CD8-positive, alpha-beta memory T cell (primary cell): ENCODE results near the gene BCL11A. TPM values are rescaled to one million over a fixed set of nuclear protein-coding genes. Genes with fewer than 3 reads are reported as not detected.

ENCODE experiments used
- CTCF ChIA-PET: fragments of 350-600 bp; sonication (Branson Sonifier 250); formaldehyde crosslinking; loops from one replicate; lab custom pipeline; 2021; ENCODE audit warnings: antibody characterized with exemption; lab: Charles Lee
- POLR2A ChIA-PET: fragments of 350-600 bp; sonication (Branson Sonifier 250); formaldehyde crosslinking; loops from one replicate; lab custom pipeline; 2021; ENCODE audit warnings: antibody characterized with exemption; lab: Charles Lee
- DNase-seq, 5 donors: peaks; one replicate each; pipeline versions ENCODE4 v3.0.0 to v3.0.0-alpha.2; 2020 to 2022; ENCODE audit warnings: mixed read lengths in 1 of 5
- H3K27ac ChIP-seq: one replicate; pipeline ENCODE4 v1.7.0; 2013; ENCODE audit warnings: low read depth, mild to moderate bottlenecking, low read length, moderate library complexity
- H3K27me3 ChIP-seq: 2 replicates; pipeline ENCODE4 v1.7.0; 2013; ENCODE audit warnings: low read length, mild to moderate bottlenecking; ENCODE audit not compliant: insufficient read depth, poor library complexity, severe bottlenecking
- H3K36me3 ChIP-seq: 2 replicates; pipeline ENCODE4 v1.7.0; 2013; ENCODE audit warnings: mild to moderate bottlenecking, low read length, moderate library complexity; ENCODE audit not compliant: insufficient read depth
- H3K4me1 ChIP-seq: 2 replicates; pipeline ENCODE4 v1.7.0; 2013; ENCODE audit warnings: mild to moderate bottlenecking, low read length, moderate library complexity; ENCODE audit not compliant: insufficient read depth
- H3K4me3 ChIP-seq: 2 replicates; pipeline ENCODE4 v1.7.0; 2013; ENCODE audit warnings: mild to moderate bottlenecking, low read length
- H3K9me3 ChIP-seq: 2 replicates; pipeline ENCODE4 v1.7.0; 2013; ENCODE audit warnings: mild to moderate bottlenecking, low read length
- H3K27ac Mint-ChIP-seq, 8 donors: one replicate each; pipeline ENCODE4 v1.8.0; 2020 to 2021; ENCODE audit warnings: mixed read lengths in 8 of 8, mild to moderate bottlenecking in 6 of 8, inconsistent platforms in 3 of 8, moderate library complexity in 3 of 8
- H3K27me3 Mint-ChIP-seq, 2 donors: one replicate each; pipeline ENCODE4 v1.8.0; 2020 to 2021; ENCODE audit warnings: mixed read lengths in 2 of 2, mild to moderate bottlenecking in 1 of 2, moderate library complexity in 1 of 2
- H3K36me3 Mint-ChIP-seq, 3 donors: one replicate each; pipeline ENCODE4 v1.8.0; 2020 to 2021; ENCODE audit warnings: mixed read lengths in 3 of 3, inconsistent platforms in 1 of 3, mild to moderate bottlenecking in 1 of 3
- H3K4me1 Mint-ChIP-seq, 3 donors: one replicate each; pipeline ENCODE4 v1.8.0; 2020 to 2021; ENCODE audit warnings: mixed read lengths in 3 of 3, inconsistent platforms in 1 of 3, mild to moderate bottlenecking in 1 of 3
- H3K4me3 Mint-ChIP-seq, 7 donors: one replicate each; pipeline ENCODE4 v1.8.0; 2020 to 2021; ENCODE audit warnings: mixed read lengths in 7 of 7, mild to moderate bottlenecking in 6 of 7, moderate library complexity in 4 of 7, inconsistent platforms in 2 of 7
- H3K9me3 Mint-ChIP-seq, 5 donors: one replicate each; pipeline ENCODE4 v1.8.0; 2020 to 2022; ENCODE audit warnings: mixed read lengths in 5 of 5, mild to moderate bottlenecking in 3 of 5, moderate library complexity in 2 of 5, inconsistent platforms in 1 of 5
- polyA plus RNA-seq: library from polyadenylated mRNA; unstranded; fragments of 300-500 nt; fragmentation: Illumina TruSeq; gene quantifications from one replicate; pipeline ENCODE4 v1.2.3, GENCODE V29; 2021
- total RNA-seq, 2 experiments: library from RNA; stranded (reverse); gene quantifications; one replicate each; pipeline ENCODE4 v1.2.3, GENCODE V29; 2021

Gene BCL11A
- total and polyA plus RNA-seq, 3 experiments from 2014 or later: 0.07 to 0.15 TPM; not detected in 1

DNA sequence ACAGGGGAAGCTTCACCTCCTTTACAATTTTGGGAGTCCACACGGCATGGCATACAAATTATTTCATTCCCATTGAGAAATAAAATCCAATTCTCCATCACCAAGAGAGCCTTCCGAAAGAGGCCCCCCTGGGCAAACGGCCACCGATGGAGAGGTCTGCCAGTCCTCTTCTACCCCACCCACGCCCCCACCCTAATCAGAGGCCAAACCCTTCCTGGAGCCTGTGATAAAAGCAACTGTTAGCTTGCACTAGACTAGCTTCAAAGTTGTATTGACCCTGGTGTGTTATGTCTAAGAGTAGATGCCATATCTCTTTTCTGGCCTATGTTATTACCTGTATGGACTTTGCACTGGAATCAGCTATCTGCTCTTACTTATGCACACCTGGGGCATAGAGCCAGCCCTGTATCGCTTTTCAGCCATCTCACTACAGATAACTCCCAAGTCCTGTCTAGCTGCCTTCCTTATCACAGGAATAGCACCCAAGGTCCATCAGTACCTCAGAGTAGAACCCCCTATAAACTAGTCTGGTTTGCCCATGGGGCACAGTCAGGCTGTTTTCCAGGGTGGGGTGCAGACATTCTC, 58.3 kb downstream of the BCL11A start:
- no peak overlapping the region for H3K4me3 ChIP-seq
- no peaks in the 10 kb centered on the region for H3K27me3 ChIP-seq
- Mint-ChIP-seq H3K4me3 (no peak overlapping the region), H3K4me1 (no peaks in the 10 kb centered on the region), H3K27me3 (peaks cover 2 to 14% of the 10 kb centered on the region in 2 donors), H3K27ac (no peak overlapping the region), H3K36me3 (no peaks in the 10 kb centered on the region), H3K9me3 (peaks cover 0 to 5% (median 0%) of the 10 kb centered on the region in 5 donors)
- H3K9me3 ChIP-seq: no peaks in the 10 kb centered on the region
- DNase-seq: no peak
- ChIA-PET CTCF (no interaction called here), POLR2A (no interaction called here)
- no peak overlapping the region for H3K27ac ChIP-seq
- H3K4me1 ChIP-seq: no peaks in the 10 kb centered on the region
- H3K36me3 ChIP-seq: no peaks in the 10 kb centered on the region

DNA sequence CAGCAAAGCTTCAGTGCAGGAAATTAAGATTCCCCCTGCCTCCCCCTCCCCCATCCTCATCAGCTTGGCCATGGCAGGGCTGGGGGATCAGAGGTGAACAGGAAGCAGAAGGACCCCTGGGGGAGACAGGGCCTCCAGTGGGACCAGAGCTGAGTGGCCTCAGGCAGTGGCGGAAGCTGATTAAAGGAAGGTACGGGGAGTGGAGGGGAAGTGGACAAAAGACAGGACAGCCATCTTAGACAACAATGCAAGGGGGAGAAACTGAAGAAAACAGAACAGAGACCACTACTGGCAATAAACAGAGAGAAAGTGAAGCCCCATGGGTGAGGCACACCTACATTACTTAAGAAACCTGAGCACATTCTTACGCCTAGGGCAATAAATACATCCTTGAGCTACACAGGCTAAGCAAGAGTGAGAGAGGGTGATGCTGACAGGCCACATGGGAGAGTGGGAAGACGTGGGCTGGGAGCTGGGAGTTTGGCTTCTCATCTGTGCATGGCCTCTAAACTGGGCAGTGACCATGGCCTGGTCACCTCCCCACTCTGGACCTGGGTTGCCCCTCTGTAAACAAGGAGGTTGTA, 59.6 kb downstream of the BCL11A start:
- ChIA-PET CTCF (no interaction called here), POLR2A (no interaction called here)
- Mint-ChIP-seq H3K4me3 (no peak overlapping the region), H3K4me1 (no peaks in the 10 kb centered on the region), H3K27ac (no peak overlapping the region), H3K36me3 (no peaks in the 10 kb centered on the region), H3K9me3 (peaks cover 0 to 8% (median 0%) of the 10 kb centered on the region in 5 donors), H3K27me3 (peaks cover 2 to 11% of the 10 kb centered on the region in 2 donors)
- Histone ChIP-seq H3K36me3 (no peaks in the 10 kb centered on the region), H3K27ac (no peak overlapping the region), H3K27me3 (no peaks in the 10 kb centered on the region), H3K9me3 (no peaks in the 10 kb centered on the region), H3K4me3 (no peak overlapping the region), H3K4me1 (no peaks in the 10 kb centered on the region)
- no peak for DNase-seq

DNA sequence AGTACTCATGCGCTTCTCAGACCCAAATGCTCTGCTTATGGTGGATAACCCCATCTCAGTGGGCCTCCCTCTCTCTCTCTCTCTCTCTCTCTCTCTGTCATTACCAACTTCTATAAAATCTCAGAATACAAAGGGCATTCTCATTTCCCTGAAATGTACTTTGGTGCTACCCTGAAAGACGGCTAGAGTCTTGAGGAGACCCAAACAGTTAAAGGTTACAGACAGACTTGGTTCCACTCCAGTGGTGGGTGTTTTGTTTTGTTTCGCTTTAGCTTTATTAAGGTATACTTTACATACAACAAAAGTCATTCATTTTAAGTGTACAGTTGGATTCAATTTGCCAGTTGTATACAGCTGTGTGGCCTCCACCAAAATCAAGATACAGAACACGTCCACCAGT, 60.9 kb downstream of the BCL11A start:
- H3K4me3 ChIP-seq: no peak overlapping the region
- Mint-ChIP-seq H3K27ac (no peak overlapping the region), H3K4me1 (no peaks in the 10 kb centered on the region)

DNA sequence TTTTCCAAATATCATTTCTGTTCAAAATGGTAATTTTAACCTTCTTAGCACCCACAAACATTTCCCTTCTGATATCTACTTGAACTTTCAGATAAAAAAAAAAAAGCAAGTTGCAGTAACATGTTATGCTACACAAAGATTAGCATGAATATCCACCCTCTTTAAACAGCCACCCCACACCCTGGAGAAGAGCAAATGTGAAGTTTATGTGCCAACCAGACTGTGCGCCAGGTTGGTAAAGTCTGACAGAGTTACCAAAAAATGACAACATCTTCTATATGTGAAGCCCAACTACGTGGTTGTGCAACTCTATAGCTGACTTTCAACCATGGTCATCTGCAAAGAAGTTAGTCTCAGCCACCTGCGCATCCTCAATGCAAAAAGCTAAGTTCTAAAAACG, 62.6 kb downstream of the BCL11A start:
- ChIA-PET POLR2A (no interaction called here), CTCF (no interaction called here)
- H3K4me1 ChIP-seq: no peaks in the 10 kb centered on the region
- no peaks in the 10 kb centered on the region for H3K36me3 ChIP-seq
- no peaks in the 10 kb centered on the region for H3K4me1 Mint-ChIP-seq
- DNase-seq: no peak
- no peaks in the 10 kb centered on the region for H3K27me3 ChIP-seq
- H3K4me3 ChIP-seq: no peak overlapping the region
- H3K9me3 ChIP-seq: no peaks in the 10 kb centered on the region
- peaks cover 0 to 8% (median 0%) of the 10 kb centered on the region in 5 donors for H3K9me3 Mint-ChIP-seq
- no peak overlapping the region for H3K27ac ChIP-seq
- no peak overlapping the region for H3K27ac Mint-ChIP-seq
- peaks cover 3 to 12% of the 10 kb centered on the region in 2 donors for H3K27me3 Mint-ChIP-seq
- H3K4me3 Mint-ChIP-seq: no peak overlapping the region
- H3K36me3 Mint-ChIP-seq: no peaks in the 10 kb centered on the region

More for the DNA sequence above, 60.9 kb downstream of the BCL11A start:
- Mint-ChIP-seq H3K36me3 (no peaks in the 10 kb centered on the region), H3K4me3 (no peak overlapping the region), H3K9me3 (peaks cover 0 to 8% (median 0%) of the 10 kb centered on the region in 5 donors), H3K27me3 (peaks cover 2 to 7% of the 10 kb centered on the region in 2 donors)
- no peaks in the 10 kb centered on the region for H3K27me3 ChIP-seq
- ChIA-PET CTCF (no interaction called here), POLR2A (no interaction called here)
- H3K27ac ChIP-seq: no peak overlapping the region
- H3K9me3 ChIP-seq: no peaks in the 10 kb centered on the region
- no peaks in the 10 kb centered on the region for H3K4me1 ChIP-seq
- H3K36me3 ChIP-seq: no peaks in the 10 kb centered on the region
- no peak for DNase-seq

DNA sequence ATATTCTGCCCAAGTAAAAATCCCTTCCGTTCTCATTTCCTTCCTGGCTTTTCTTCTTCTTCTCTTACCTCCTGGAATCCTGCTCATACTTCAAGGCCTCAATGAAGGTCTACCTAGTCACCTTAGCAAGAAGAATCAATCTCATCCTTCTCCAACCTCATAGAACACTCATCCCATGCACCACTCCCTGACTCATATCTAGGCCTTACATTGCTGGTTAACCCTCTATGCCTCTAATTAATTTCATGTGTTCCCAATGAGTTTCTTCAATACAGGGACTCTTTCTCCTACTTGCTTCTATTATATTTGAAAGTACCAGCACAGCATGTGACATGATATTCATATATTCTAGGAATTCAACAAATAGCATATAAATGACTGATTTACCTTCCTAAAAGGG, 63.0 kb downstream of the BCL11A start:
- H3K27ac ChIP-seq: no peak overlapping the region
- CTCF ChIA-PET: no interaction called here
- Mint-ChIP-seq H3K4me1 (no peaks in the 10 kb centered on the region), H3K9me3 (peaks cover 0 to 8% (median 0%) of the 10 kb centered on the region in 5 donors), H3K27ac (no peak overlapping the region), H3K27me3 (peaks cover 7 to 13% of the 10 kb centered on the region in 2 donors), H3K36me3 (no peaks in the 10 kb centered on the region), H3K4me3 (no peak overlapping the region)
- POLR2A ChIA-PET: no interaction called here
- no peaks in the 10 kb centered on the region for H3K36me3 ChIP-seq
- no peaks in the 10 kb centered on the region for H3K4me1 ChIP-seq
- H3K9me3 ChIP-seq: no peaks in the 10 kb centered on the region
- H3K4me3 ChIP-seq: no peak overlapping the region
- no peaks in the 10 kb centered on the region for H3K27me3 ChIP-seq
- no peak for DNase-seq

DNA sequence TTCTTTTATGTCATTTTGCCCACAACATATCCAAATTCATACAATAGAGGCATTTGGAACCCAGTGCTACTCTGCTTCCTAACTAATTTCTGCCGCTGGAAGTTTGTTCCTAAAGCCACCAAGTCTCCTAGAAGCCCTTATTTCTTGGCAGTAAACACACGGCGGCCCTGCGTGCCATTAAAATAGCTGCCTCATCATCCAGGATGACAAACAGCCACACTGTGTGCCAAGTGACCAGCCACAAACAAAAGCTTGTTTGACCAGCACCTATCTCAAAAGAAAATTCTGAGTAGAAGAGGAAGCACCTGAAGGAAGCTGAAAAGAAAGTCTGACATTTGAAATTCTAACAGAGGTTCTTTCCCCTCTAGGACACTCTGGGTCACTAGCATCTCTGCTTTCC, 64.2 kb downstream of the BCL11A start:
- Histone ChIP-seq H3K4me3 (no peak overlapping the region), H3K27me3 (no peaks in the 10 kb centered on the region), H3K36me3 (no peaks in the 10 kb centered on the region), H3K9me3 (no peaks in the 10 kb centered on the region), H3K4me1 (no peaks in the 10 kb centered on the region), H3K27ac (no peak overlapping the region)
- POLR2A ChIA-PET: no interaction called here
- H3K9me3 Mint-ChIP-seq: peaks cover 0 to 8% (median 0%) of the 10 kb centered on the region in 5 donors
- peaks cover 8 to 17% of the 10 kb centered on the region in 2 donors for H3K27me3 Mint-ChIP-seq
- H3K4me3 Mint-ChIP-seq: no peak overlapping the region
- DNase-seq: no peak
- CTCF ChIA-PET: no interaction called here
- H3K4me1 Mint-ChIP-seq: no peaks in the 10 kb centered on the region
- H3K27ac Mint-ChIP-seq: no peak overlapping the region
- H3K36me3 Mint-ChIP-seq: no peaks in the 10 kb centered on the region

DNA sequence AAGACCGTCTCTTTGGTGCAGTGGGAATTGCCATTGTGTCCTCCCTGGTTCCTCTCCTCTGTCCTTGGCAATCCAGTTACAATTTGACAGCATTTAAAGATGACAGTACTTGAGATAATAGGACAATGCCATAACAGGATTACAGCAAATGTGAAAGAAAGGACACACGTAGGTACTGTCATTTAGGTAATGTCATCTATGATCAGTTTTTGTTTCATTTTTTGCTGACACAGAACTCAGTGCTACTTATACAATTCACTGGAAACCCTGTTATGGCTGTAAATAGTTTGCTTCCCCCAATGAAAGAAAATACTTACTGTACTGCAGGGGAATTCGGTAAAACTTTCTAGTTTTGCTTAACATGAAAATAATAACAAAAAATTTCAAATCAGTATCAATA, 65.2 kb downstream of the BCL11A start:
- no peak overlapping the region for H3K4me3 Mint-ChIP-seq
- Histone ChIP-seq H3K9me3 (no peaks in the 10 kb centered on the region), H3K27ac (no peak overlapping the region), H3K36me3 (no peaks in the 10 kb centered on the region), H3K4me3 (no peak overlapping the region), H3K27me3 (no peaks in the 10 kb centered on the region), H3K4me1 (no peaks in the 10 kb centered on the region)
- no peak overlapping the region for H3K27ac Mint-ChIP-seq
- POLR2A ChIA-PET: no interaction called here
- CTCF ChIA-PET: no interaction called here
- DNase-seq: no peak
- H3K36me3 Mint-ChIP-seq: no peaks in the 10 kb centered on the region
- H3K4me1 Mint-ChIP-seq: no peaks in the 10 kb centered on the region
- peaks cover 0 to 4% (median 0%) of the 10 kb centered on the region in 5 donors for H3K9me3 Mint-ChIP-seq
- peaks cover 8 to 17% of the 10 kb centered on the region in 2 donors for H3K27me3 Mint-ChIP-seq

DNA sequence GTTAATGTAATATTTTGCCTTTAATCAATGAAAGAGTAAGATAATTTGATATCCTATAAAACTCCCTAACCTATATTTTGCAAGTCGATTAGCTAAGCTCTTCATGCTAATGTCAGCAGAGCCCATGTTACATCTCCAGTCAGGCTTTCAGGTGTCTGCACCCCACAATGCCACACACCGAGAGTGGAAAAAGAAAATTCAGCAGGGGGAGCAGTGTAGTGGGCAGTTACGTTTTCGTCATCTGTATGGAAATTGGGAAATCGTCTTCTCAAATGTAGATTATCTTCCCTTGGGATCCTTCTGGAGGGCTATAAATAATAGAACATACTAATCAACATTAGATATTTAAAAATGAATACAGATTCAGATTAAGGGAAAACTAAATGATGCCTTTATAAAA, 66.3 kb downstream of the BCL11A start:
- H3K9me3 ChIP-seq: no peaks in the 10 kb centered on the region
- ChIA-PET CTCF (no interaction called here), POLR2A (no interaction called here)
- H3K4me3 Mint-ChIP-seq: no peak overlapping the region
- no peaks in the 10 kb centered on the region for H3K36me3 ChIP-seq
- no peak overlapping the region for H3K4me3 ChIP-seq
- H3K4me1 ChIP-seq: no peaks in the 10 kb centered on the region
- H3K36me3 Mint-ChIP-seq: no peaks in the 10 kb centered on the region
- no peak overlapping the region for H3K27ac Mint-ChIP-seq
- H3K9me3 Mint-ChIP-seq: peaks cover 0 to 2% (median 0%) of the 10 kb centered on the region in 5 donors
- H3K27me3 Mint-ChIP-seq: peaks cover 9 to 24% of the 10 kb centered on the region in 2 donors
- H3K27me3 ChIP-seq: no peaks in the 10 kb centered on the region
- no peaks in the 10 kb centered on the region for H3K4me1 Mint-ChIP-seq
- no peak for DNase-seq
- no peak overlapping the region for H3K27ac ChIP-seq
